ENCODE data around the gene BOC.

Gene BOC

DNA sequence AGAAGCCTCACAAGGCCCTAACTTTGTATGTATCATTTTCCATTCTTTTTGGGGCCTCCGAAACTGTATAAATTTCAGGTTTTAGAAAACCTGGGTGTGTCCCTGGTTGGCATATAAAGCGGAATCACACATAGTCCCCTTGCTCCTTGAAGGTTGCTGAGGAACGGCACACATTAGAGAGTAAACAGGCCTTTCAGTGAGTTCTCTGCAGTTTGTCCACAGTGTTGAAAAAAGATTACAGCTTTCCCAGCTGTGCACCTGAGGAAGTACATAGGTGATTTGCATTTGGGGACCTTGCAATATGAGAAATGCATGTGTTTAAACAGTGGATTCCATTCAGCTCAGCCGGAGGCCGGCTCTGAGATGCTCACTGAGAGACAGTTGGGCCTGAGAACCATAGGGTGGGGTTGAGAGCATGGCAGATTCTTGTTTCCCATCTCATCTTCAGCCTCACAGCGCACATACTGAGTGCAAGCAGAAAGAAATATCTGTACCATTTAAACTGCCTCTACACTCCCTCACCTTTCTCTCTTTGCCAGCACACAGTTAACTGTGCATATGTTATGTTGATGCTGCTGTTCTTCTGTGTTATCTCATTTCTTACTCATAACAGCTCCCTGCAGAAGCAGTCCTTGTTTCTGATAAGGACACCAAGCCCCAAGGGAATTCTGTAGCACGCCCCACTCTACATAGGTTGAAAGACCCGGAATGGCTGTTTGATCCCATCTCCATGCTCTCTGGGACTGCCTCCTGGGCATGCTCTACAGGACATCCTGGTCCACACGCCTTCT is 60.4 kb downstream of the BOC start:
- Histone ChIP-seq H3K4me1 (ENCODE audit: insufficient read depth, low read length) (no peaks in the 10 kb centered on the region), H3K4me2 (ENCODE audit: insufficient read depth, low read length) (no peak overlapping the region), H3K79me2 (ENCODE audit: insufficient read depth, low read length) (no peaks in the 10 kb centered on the region), H3K36me3 (ENCODE audit: insufficient read depth, low read length) (no peaks in the 10 kb centered on the region), H3K9me3 (ENCODE audit: insufficient read depth, low read length, severe bottlenecking) (no peaks in the 10 kb centered on the region), H2AFZ (ENCODE audit: low read depth, low read length) (no peak overlapping the region), H3K9ac (ENCODE audit: low read depth, low read length) (no peak overlapping the region), H3K27ac (ENCODE audit: low read length) (no peak overlapping the region), H3K4me3 (ENCODE audit: low read depth in 1 of 2, low read length in 2 of 2) (no peak overlapping the region), H3K27me3 (ENCODE audit: insufficient read depth, low read length, poor library complexity) (peaks cover 7% of the 10 kb centered on the region), H4K20me1 (ENCODE audit: insufficient read depth, low read length) (no peaks in the 10 kb centered on the region)
- DNase-seq, result no peak
- no peak for ATAC-seq (ENCODE audit: insufficient read depth, low read depth)
- TF ChIP-seq, protein P1, sequence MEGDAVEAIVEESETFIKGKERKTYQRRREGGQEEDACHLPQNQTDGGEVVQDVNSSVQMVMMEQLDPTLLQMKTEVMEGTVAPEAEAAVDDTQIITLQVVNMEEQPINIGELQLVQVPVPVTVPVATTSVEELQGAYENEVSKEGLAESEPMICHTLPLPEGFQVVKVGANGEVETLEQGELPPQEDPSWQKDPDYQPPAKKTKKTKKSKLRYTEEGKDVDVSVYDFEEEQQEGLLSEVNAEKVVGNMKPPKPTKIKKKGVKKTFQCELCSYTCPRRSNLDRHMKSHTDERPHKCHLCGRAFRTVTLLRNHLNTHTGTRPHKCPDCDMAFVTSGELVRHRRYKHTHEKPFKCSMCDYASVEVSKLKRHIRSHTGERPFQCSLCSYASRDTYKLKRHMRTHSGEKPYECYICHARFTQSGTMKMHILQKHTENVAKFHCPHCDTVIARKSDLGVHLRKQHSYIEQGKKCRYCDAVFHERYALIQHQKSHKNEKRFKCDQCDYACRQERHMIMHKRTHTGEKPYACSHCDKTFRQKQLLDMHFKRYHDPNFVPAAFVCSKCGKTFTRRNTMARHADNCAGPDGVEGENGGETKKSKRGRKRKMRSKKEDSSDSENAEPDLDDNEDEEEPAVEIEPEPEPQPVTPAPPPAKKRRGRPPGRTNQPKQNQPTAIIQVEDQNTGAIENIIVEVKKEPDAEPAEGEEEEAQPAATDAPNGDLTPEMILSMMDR (IDR thresholded peaks at IDR 0.05; ENCODE audit: borderline replicate concordance, extremely low read depth, low read length, poor library complexity, severe bottlenecking), result no peak
- no peak for TF ChIP-seq EZH2 (IDR thresholded peaks at IDR 0.05; ENCODE audit: borderline replicate concordance, low read depth, low read length, severe bottlenecking)

DNA sequence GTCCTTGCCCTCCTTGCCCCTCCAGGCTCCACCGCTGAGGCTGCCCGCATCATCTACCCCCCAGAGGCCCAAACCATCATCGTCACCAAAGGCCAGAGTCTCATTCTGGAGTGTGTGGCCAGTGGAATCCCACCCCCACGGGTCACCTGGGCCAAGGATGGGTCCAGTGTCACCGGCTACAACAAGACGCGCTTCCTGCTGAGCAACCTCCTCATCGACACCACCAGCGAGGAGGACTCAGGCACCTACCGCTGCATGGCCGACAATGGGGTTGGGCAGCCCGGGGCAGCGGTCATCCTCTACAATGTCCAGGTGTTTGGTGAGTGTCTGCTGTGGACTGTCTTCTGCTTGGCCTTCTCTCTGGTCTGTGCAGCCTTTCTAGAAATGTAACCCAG is 61.0 kb downstream of the BOC start:
- no peaks in the 10 kb centered on the region for H3K9me3 ChIP-seq (ENCODE audit: insufficient read depth, low read length, severe bottlenecking)
- H3K27me3 ChIP-seq (ENCODE audit: insufficient read depth, low read length, poor library complexity), result peaks cover 6% of the 10 kb centered on the region
- no peak overlapping the region for H3K9ac ChIP-seq (ENCODE audit: low read depth, low read length)
- H3K4me2 ChIP-seq (ENCODE audit: insufficient read depth, low read length), result no peak overlapping the region
- H3K36me3 ChIP-seq (ENCODE audit: insufficient read depth, low read length), result no peaks in the 10 kb centered on the region
- no peak overlapping the region for H3K4me3 ChIP-seq (ENCODE audit: low read depth in 1 of 2, low read length in 2 of 2)
- no peak overlapping the region for H3K27ac ChIP-seq (ENCODE audit: low read length)
- H3K79me2 ChIP-seq (ENCODE audit: insufficient read depth, low read length), result no peaks in the 10 kb centered on the region
- no peak for ATAC-seq (ENCODE audit: insufficient read depth, low read depth)
- no peak overlapping the region for H2AFZ ChIP-seq (ENCODE audit: low read depth, low read length)
- H4K20me1 ChIP-seq (ENCODE audit: insufficient read depth, low read length), result no peaks in the 10 kb centered on the region
- no peaks in the 10 kb centered on the region for H3K4me1 ChIP-seq (ENCODE audit: insufficient read depth, low read length)
- no peak for TF ChIP-seq EZH2 (IDR thresholded peaks at IDR 0.05; ENCODE audit: borderline replicate concordance, low read depth, low read length, severe bottlenecking)
- TF ChIP-seq, protein P1 (IDR thresholded peaks at IDR 0.05; ENCODE audit: borderline replicate concordance, extremely low read depth, low read length, poor library complexity, severe bottlenecking), result no peak
- no peak for DNase-seq

DNA sequence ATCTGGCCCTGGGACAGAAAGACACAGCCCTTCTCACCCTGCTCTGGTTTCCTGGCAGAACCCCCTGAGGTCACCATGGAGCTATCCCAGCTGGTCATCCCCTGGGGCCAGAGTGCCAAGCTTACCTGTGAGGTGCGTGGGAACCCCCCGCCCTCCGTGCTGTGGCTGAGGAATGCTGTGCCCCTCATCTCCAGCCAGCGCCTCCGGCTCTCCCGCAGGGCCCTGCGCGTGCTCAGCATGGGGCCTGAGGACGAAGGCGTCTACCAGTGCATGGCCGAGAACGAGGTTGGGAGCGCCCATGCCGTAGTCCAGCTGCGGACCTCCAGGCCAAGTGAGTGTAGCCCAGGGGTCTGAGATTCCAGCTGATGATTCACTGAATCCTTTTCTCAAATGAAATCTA is 61.7 kb downstream of the BOC start:
- no peaks in the 10 kb centered on the region for H3K36me3 ChIP-seq (ENCODE audit: insufficient read depth, low read length)
- H2AFZ ChIP-seq (ENCODE audit: low read depth, low read length), result no peak overlapping the region
- H3K9me3 ChIP-seq (ENCODE audit: insufficient read depth, low read length, severe bottlenecking), result no peaks in the 10 kb centered on the region
- H3K27ac ChIP-seq (ENCODE audit: low read length), result no peak overlapping the region
- H4K20me1 ChIP-seq (ENCODE audit: insufficient read depth, low read length), result no peaks in the 10 kb centered on the region
- no peaks in the 10 kb centered on the region for H3K4me1 ChIP-seq (ENCODE audit: insufficient read depth, low read length)
- no peak overlapping the region for H3K9ac ChIP-seq (ENCODE audit: low read depth, low read length)
- H3K4me3 ChIP-seq (ENCODE audit: low read depth in 1 of 2, low read length in 2 of 2), result no peak overlapping the region
- no peak overlapping the region for H3K4me2 ChIP-seq (ENCODE audit: insufficient read depth, low read length)
- peaks cover 2% of the 10 kb centered on the region for H3K27me3 ChIP-seq (ENCODE audit: insufficient read depth, low read length, poor library complexity)
- ATAC-seq (ENCODE audit: insufficient read depth, low read depth) (no peak), DNase-seq (no peak)
- TF ChIP-seq, protein P1 (IDR thresholded peaks at IDR 0.05; ENCODE audit: borderline replicate concordance, extremely low read depth, low read length, poor library complexity, severe bottlenecking), result no peak
- TF ChIP-seq EZH2 (IDR thresholded peaks at IDR 0.05; ENCODE audit: borderline replicate concordance, low read depth, low read length, severe bottlenecking), result no peak
- H3K79me2 ChIP-seq (ENCODE audit: insufficient read depth, low read length), result no peaks in the 10 kb centered on the region
